HG03066 (cell line): Measurements from ENCODE around the gene ZFP28.
A peak's percentile ranks its signal among the peaks of the same experiment; 100 is the strongest.

ENCODE experiments used
- ATAC-seq: cut with Tn5 transposase; IDR thresholded peaks from one replicate; pipeline ENCODE4 v1.9.1; 2021; ENCODE audit warnings: low read depth; ENCODE audit not compliant: unreplicated experiment

ZFP28 gene

DNA sequence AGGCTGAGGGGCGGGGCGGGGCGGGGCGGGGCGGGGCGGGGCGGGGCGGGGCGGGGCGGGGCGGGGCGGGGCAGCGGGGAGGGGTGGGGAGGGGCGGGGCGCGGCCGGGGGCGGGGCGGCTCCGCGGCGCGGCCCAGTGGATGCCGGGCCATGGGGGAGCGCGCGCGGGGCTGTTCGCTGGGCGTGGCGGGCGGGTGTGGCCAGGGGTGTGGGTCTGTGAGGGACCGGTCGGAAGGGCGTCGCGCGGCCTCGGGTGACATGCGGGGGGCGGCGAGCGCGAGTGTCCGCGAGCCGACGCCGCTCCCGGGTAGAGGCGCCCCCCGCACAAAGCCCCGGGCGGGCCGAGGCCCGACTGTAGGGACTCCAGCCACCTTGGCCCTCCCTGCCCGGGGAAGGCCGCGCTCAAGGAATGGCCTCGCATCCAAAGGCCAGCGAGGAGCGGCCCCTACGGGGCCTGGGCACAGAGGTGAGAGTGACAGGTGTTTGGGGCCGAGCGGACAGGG lies at the start of gene ZFP28:
Gene ZFP28, plus strand, starts transcription at position 188 of the 503 bp plus-strand sequence. Its CDS starts 71 bp downstream, at position 259.
- ATAC-seq: no peak

DNA sequence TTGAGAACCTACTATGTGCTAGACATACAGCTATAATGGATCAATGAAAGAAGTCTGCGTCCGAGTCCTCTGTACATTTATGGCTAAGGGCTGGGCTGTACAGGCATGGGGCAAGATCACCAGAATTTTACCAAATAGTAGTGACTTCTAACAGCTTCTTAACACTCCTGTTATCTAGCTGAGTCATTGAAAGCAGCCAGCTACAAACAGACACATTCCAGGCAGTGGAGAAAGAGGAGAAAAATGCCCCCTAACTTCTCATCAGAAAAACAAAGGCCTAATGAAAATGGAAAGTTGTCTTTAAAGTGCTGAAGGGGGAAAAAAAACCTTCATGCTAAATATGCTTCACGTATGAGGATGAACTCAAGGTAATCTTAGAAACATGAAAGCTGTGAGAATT lies 47.3 kb upstream of the ZFP28 start:
- ATAC-seq: no peak

DNA sequence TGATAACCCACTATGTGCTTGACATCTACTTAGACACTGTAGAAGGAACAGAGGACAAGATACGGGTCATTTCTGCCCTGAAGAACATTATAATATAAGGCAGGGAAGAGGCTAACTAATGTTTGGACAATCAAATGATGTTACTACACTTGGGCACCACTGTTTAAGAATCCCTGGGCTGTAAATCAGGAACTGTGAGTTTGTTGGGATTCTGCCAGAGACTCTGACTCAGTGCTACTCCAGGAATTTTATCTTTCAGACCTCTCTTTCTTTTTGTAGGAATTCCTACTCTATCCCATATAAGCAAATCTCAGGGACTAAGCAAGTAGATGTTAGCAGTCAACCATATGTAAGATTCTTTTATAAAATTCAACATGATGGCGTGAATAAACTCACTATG lies 34.2 kb upstream of the ZFP28 start:
- ATAC-seq: no peak

DNA sequence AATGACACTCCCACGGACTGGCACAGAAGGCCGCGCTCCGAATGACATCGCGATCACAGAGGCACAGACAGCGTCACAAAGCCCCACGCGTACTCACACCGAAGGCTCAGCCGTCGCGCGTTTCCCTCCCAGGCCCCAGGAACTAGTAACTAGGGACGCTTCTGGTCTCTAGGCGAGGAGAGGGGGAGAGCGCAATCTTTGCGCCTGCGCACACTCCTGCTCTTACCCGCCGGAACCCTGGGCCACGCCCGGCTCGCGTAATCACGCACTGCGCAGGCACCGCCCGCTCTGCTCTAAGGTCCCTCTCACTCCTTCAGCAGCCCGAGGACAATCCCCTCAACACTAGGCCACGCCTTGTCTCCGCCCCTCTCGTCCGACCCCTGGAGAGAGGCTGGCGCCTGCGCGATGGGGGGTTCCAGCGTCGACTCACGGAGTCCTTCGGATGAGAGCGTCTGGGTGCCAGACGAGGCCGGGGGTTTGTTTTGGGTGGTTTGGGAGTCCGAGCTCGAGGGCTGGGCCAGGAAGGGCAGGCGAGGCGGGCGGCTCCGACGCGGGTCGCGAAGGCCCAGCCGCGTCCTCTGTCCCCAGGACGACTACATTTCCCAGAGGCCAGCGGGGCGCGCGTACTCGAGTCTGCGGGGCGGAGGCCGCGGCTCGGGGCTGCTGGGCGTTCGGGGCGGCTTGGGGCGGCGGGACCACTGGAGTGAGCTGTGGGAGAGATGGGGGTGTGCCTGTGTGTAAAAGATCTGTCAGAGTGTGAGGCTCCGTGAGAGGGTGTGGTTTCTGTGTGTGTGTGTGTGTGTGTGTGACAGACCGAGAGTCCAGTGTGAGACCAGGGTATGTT lies 31.1 kb upstream of the ZFP28 start, which contains the start of gene ZNF471:
Gene ZNF471, plus strand, starts transcription at position 410 of the 844 bp plus-strand sequence. CDS start 3,717 bp downstream, outside the sequence.
- ATAC-seq: no peak

DNA sequence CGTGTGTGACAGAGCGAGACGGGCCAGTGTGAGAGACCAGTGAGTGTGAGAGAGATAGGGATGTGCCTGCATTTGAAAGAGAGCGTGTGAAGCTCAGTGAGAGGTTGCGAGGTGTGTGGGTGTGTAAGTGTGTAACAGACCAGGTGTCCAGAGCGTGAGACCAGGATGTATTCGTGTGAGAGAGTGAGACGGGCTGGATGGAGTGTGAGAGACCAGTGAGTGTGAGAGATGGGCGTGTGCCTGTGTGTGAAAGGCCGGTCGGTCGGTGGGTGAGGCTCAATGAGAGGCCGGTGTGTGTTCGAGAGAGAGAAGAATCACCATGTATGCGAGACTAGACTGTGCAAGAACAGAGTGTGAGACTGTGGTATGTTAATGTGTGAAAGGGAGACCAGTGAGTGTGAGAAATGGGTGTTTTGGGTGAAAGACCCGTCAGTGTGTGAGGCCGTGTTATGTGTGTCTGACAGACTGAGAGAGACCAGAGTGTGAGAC lies 30.4 kb upstream of the ZFP28 start:
- ATAC-seq: no peak

- ATAC-seq: no peak
Observed at GRCh38 chr19:56525214-56525860, 13.4 kb upstream of the ZFP28 start.

GRCh38 chr19:56537442-56537841 lies 1.3 kb upstream of the ZFP28 start:
- ATAC-seq: no peak

DNA sequence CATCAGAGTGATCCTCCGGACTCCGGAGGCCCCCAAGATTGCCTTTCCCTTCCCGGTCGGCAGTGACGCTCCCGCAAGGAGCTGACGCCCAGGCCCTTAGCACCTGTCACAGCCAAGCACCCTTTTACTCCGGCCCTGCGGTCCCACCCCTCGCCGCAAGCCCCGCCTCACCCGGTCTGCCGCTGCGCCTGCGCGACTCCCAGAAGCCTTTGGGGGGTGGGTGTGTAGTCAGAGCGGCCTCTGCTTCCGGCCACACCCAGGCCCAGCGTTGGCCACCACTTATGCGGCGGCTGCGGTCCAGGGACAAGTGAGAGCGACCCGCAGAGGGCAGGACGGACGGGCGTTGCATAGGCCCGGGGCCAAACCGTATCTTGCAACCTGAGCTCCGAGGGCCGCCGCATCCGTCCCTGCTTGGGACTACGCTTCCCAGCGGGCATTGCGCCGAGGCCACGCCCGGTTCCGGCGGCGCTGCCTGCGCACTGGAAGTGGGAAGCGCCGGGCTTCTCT lies 441 bp upstream of the ZFP28 start:
- ATAC-seq: no peak

- no peak for ATAC-seq
Observed at GRCh38 chr19:56543776-56544175, 5.0 kb downstream of the ZFP28 start.

DNA sequence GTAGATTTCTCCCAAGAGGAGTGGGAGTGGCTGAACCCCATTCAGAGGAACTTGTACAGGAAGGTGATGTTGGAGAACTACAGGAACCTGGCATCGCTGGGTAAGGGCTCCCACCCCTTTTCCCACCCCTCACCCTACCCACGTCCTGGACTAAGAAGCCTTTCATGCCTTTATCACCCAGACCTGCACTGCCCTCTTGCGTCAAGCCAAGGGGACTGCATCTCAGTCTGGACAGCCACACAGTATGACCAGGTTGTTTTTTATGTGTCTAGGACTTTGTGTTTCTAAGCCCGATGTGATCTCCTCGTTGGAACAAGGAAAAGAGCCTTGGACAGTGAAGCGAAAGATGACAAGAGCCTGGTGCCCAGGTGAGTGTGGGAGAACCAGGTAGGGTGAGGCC lies 8.8 kb downstream of the ZFP28 start:
- ATAC-seq: no peak

DNA sequence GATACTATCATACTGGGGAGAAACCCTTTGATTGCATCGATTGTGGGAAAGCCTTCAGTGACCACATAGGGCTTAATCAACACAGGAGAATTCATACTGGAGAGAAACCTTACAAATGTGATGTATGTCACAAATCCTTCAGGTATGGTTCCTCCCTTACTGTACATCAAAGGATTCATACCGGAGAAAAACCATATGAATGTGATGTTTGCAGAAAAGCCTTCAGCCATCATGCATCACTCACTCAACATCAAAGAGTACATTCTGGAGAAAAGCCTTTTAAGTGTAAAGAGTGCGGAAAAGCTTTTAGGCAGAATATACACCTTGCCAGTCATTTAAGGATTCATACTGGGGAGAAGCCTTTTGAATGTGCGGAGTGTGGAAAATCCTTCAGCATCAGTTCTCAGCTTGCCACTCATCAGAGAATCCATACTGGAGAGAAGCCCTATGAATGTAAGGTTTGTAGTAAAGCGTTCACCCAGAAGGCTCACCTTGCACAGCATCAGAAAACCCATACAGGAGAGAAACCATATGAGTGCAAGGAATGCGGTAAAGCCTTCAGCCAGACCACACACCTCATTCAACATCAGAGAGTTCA lies 15.6 kb downstream of the ZFP28 start:
- ATAC-seq: no peak

DNA sequence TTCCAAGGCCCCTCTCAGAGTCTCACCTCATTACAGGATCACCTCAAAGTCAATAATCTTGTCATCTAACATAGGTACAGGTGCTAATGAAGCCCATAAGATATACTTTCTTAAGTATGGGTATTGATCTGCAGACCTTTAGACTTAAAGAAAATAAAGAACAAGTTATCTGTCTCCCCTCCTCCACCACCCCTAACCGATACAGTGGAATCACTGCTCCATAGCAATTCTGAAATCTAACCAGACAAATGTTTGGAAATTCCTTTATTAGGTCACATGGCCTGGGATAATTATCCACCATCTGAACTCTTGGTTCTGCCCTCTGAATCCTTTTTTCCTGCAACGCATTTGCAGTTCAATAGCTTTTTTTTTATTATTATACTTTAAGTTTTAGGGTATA lies 24.0 kb downstream of the ZFP28 start:
- ATAC-seq: no peak

- ATAC-seq: peak; percentile 24
Observed at GRCh38 chr19:56566904-56567273, 28.1 kb downstream of the ZFP28 start.

DNA sequence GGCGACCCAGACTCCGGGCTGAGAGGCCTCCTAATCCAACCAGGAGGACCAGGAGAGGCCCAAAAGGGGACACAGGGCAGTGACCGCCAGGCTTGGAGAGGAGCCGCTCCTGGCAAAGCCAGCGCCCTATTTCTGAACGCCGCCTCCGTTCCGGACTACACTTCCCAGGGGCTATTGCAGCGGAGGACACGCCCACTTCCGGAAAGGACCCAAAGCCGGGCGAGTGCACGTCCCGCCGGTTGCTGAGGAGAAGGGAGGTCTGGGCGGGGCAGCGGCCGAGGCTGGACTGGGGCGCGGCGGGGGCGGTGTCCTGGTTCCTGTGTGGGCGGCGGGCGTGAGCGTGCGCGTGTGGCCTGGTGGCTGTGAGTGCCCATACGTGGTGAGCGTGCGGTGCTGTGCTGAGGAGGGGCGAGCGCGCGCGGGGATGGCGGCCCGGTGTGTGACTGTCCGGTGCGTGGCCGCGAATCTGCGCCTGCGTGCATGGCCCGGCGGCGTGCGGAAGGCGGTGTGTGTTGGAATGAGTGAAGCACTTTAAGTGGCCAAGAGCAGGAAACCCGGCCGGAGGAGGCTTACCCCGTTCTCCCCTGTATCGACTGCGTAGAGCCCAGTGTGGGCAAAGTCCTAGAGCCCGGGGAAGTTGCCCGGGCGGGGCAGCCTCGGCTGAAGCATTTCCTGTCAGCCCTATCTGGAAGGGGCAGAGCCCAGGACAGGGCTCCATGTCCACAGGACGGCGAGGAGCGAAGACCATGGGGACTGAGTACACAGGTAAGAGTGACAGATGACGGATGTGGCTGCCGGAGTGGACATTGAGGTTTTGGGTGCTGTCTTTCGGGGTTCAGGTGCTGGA lies 28.7 kb downstream of the ZFP28 start, which contains the start of gene ZNF470:
Gene ZNF470, plus strand, starts transcription at position 195 of the 847 bp plus-strand sequence. CDS start 2,844 bp downstream, outside the sequence.
- peak; percentile 93 for ATAC-seq

GRCh38 chr19:56572589-56572988 lies 33.8 kb downstream of the ZFP28 start:
- ATAC-seq: no peak

DNA sequence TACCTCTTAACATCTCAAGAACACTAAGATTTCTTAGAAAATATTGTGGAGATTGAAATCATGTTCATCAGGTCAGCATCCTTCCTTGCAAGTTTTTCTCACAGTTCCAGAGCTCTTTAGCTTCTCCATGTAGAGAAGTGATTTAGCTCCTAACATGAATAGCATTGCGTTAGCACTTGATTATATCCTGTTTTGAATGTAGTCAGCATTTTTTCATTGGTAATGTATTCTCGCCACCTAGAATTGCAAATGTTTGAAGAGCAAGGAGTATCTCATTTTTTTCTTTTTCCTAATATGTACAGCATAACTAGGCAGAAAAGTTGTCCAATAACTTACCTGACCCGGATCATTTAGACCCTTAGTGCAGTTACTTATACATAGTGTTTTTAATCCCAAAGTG lies 35.2 kb downstream of the ZFP28 start:
- ATAC-seq: no peak

DNA sequence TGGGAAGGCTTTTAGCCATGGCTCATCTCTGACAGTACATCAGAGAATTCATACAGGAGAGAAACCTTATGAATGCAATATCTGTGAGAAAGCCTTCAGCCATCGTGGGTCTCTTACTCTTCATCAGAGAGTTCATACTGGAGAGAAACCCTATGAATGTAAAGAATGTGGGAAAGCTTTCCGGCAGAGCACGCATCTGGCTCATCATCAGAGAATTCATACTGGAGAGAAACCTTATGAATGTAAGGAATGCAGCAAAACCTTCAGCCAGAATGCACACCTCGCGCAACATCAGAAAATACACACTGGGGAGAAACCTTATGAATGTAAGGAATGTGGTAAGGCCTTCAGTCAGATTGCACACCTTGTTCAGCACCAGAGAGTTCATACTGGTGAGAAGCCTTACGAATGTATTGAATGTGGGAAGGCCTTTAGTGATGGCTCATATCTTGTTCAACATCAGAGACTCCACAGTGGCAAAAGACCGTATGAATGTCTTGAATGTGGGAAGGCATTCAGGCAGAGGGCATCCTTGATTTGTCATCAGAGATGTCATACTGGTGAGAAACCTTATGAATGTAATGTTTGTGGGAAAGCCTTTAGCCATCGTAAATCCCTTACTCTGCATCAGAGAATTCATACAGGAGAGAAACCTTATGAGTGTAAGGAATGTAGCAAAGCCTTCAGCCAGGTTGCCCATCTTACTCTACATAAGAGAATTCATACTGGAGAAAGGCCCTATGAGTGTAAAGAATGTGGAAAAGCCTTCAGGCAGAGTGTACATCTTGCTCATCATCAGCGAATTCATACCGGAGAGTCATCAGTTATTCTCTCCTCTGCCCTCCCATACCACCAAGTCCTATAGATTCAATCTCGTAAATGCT lies 39.2 kb downstream of the ZFP28 start:
- ATAC-seq: no peak

- no peak for ATAC-seq
Observed at GRCh38 chr19:56594446-56594782, 55.7 kb downstream of the ZFP28 start.
